Heart right ventricle (tissue), 16 donors: ENCODE measurements around the gene ATP10A. TPM values are rescaled to one million over a fixed set of nuclear protein-coding genes. Genes with fewer than 3 reads are reported as not detected.
A peak's percentile ranks its signal among the peaks of the same experiment; 100 is the strongest.

Source experiments
- ATAC-seq, 8 donors: fragments of 200-7000 bp; cut with Tn5 transposase; one replicate each; pipeline ENCODE4 v1.9.1; 2020; ENCODE audit warnings: mild to moderate bottlenecking in 8 of 8, moderate library complexity in 8 of 8, moderate number of reproducible peaks in 1 of 8
- DNase-seq, 2 donors: peaks; one replicate each; pipeline ENCODE4 v3.0.0-alpha.2; 2020
- H3K27ac ChIP-seq, 10 donors: fragments of 200-600 bp; sonication (generic) in 2 of 10; one replicate each; pipeline versions ENCODE4 v1.5.0 to v1.8.0; 2020 to 2022; ENCODE audit warnings: mild to moderate bottlenecking in 3 of 10
- H3K27me3 ChIP-seq, 7 donors: fragments of 200-600 bp; one replicate each; pipeline ENCODE4 v1.8.0; 2021 to 2022; ENCODE audit warnings: mild to moderate bottlenecking in 2 of 7
- H3K36me3 ChIP-seq, 9 donors: fragments of 200-600 bp; sonication (generic) in 1 of 9; one replicate each; pipeline versions ENCODE4 v1.5.0 to v1.8.0; 2020 to 2022; ENCODE audit warnings: mild to moderate bottlenecking in 2 of 9
- H3K4me1 ChIP-seq, 9 donors: fragments of 200-600 bp; sonication (generic) in 1 of 9; one replicate each; pipeline versions ENCODE4 v1.5.0 to v1.8.0; 2020 to 2022; ENCODE audit warnings: mild to moderate bottlenecking in 4 of 9
- H3K4me3 ChIP-seq, 10 donors: fragments of 200-600 bp; sonication (generic) in 2 of 10; one replicate each; pipeline versions ENCODE4 v1.5.0 to v1.8.0; 2020 to 2022; ENCODE audit warnings: mild to moderate bottlenecking in 7 of 10, moderate library complexity in 2 of 10
- H3K9me3 ChIP-seq, 11 donors: fragments of 200-600 bp in 10 of 11; sonication (generic) in 2 of 11; one replicate each; pipeline versions ENCODE4 v1.5.0 to v1.8.0; 2013 to 2022; ENCODE audit warnings: mild to moderate bottlenecking in 2 of 11, control low read depth in 1 of 11, moderate library complexity in 1 of 11
- CTCF ChIP-seq, 9 donors: fragments of 200-600 bp; sonication (generic) in 2 of 9; IDR thresholded peaks; one replicate each; pipeline versions ENCODE4 v1.5.0 to v1.8.0; 2021 to 2022; ENCODE audit warnings: antibody characterized with exemption in 9 of 9, mild to moderate bottlenecking in 5 of 9, moderate library complexity in 1 of 9
- WGBS, 2 donors: extraction: QIAGEN DNeasy Blood & Tissue Kit; methylation state at CpG; one replicate each; pipeline ENCODE4 v1.1.7; 2013; ENCODE audit warnings: inconsistent platforms in 1 of 2; 5-methylcytosine and 5-hydroxymethylcytosine counted together
- intact Hi-C, 10 donors: fragments of 100-400 bp; cut with DNase I; formaldehyde crosslinking; loops; one replicate each; pipeline versions ENCODE4 v1.11.1 to v1.14.2; 2022
- polyA plus RNA-seq, 2 donors: library from polyadenylated mRNA; stranded (reverse); fragments of 200-250 nt; gene quantifications; one replicate each; pipeline ENCODE4 v1.2.3, GENCODE V29; 2013
- total RNA-seq, 10 donors: library from RNA; stranded (reverse); fragmentation: NEBNext Ultra II Directional in 3 of 10; extraction: Animal tissue kit (Norgen Biotek cat#: 25700) in 3 of 10; gene quantifications; one replicate each; pipeline versions ENCODE4 v1.2.1 to v1.2.4, GENCODE V29; 2021 to 2023
- donor health status: Arrhythmogenic right ventricular cardiomyopathy.
- donor health status: ischemic (EF 13 %, LVEDD 7.1; RV severe dilation, severe dysfunction).
- donor health status: healthy with polysubstance abuse.
- donor health status: DM: no; HTN: yes; CAD: no.
- donor health status: DM: no; HTN: no; CAD: no.
- donor health status: ischemic (EF 25% LVEDD 6.9; RV normal size, moderate dysfunction).
- donor health status: ischemic (EF 25% LVEDD 5.7; RV mildly dilated, moderate dysfunction).
- donor health status: healthy.
- donor health status: DM: yes; HTN: yes; CAD: no.
- donor health status: Ischemic cardiomyopathy.
- donor health status: ischemic (EF 35%, LVEDD 5.7; RV mildly dilated, moderate dysfunction).
- donor health status: nonischemic (EF 11% LVEDD 7.7; RV severe dilation, severe dysfunction).
- donor health status: DM: yes; HTN: yes; CAD: no.
- donor health status: PGD.
- donor health status: ischemic (EF 29% LVEDD 5.4; RV normal size, mild dysfunction).
- donor health status: nonischemic (EF 23%, LVEDD 6.1; RV moderate dilation, normal function).

The ATP10A gene
- total and polyA plus RNA-seq, 12 donors: 0.45 to 2.2 (median 0.89) TPM

GRCh38 chr15:25792128-25792527 lies 71.0 kb downstream of the ATP10A start:
- TF ChIP-seq CTCF (IDR thresholded peaks at IDR 0.05): no peak
- H3K9me3 ChIP-seq: no peaks in the 10 kb centered on the region
- no peak for DNase-seq
- H3K27ac ChIP-seq: no peak overlapping the region
- 51 to 67% methylated on average over 3 of the region's 3 CpGs for WGBS, 2 donors
- no peak overlapping the region for H3K4me3 ChIP-seq
- H3K27me3 ChIP-seq: no peaks in the 10 kb centered on the region
- no peak for ATAC-seq
- intact Hi-C loops: loop anchor here in 3 of 10 donors (5.0 to 10.0 kb wide), 3 partner anchors 50 to 60 kb away; no protein-coding TSS in a partner anchor
- H3K4me1 ChIP-seq: peaks cover 0 to 50% (median 22%) of the 10 kb centered on the region in 9 donors
- H3K36me3 ChIP-seq: no peaks in the 10 kb centered on the region

- Histone ChIP-seq H3K4me1 (peaks cover 0 to 65% (median 25%) of the 10 kb centered on the region in 9 donors), H3K4me3 (no peak overlapping the region), H3K36me3 (no peaks in the 10 kb centered on the region), H3K27ac (peak overlapping the region; percentile 23 to 88 (median 70)), H3K9me3 (no peaks in the 10 kb centered on the region), H3K27me3 (no peaks in the 10 kb centered on the region)
- TF ChIP-seq CTCF (IDR thresholded peaks at IDR 0.05): peak in 1 of 9 donors; percentile 4
- peak; percentile 75 to 85 (median 78) for ATAC-seq
- intact Hi-C loops: loop anchor here in 6 of 10 donors (1.0 to 10.0 kb wide), 7 partner anchors 14 to 75 kb away; partner anchors contain the start of gene ATP10A (in 2 of the 6)
- 59 to 63% methylated on average over 7 of the region's 7 CpGs for WGBS, 2 donors
- peak; percentile 49 to 54 for DNase-seq
Observed at GRCh38 chr15:25790000-25790660, 73.0 kb downstream of the ATP10A start.

GRCh38 chr15:25789616-25789999 lies 73.5 kb downstream of the ATP10A start:
- no peaks in the 10 kb centered on the region for H3K9me3 ChIP-seq
- no peaks in the 10 kb centered on the region for H3K27me3 ChIP-seq
- intact Hi-C loops: loop anchor here in 4 of 10 donors (1.0 to 10.0 kb wide), 4 partner anchors 13 to 75 kb away; partner anchors contain the start of gene ATP10A (in 2 of the 4)
- H3K4me1 ChIP-seq: peaks cover 0 to 68% (median 25%) of the 10 kb centered on the region in 9 donors
- H3K27ac ChIP-seq: peak overlapping the region; percentile 23 to 88 (median 70)
- ATAC-seq: peak in 1 of 8 donors; percentile 8
- H3K4me3 ChIP-seq: no peak overlapping the region
- 73 to 77% methylated on average over 5 of the region's 5 CpGs for WGBS, 2 donors
- no peak for TF ChIP-seq CTCF (IDR thresholded peaks at IDR 0.05)
- DNase-seq: no peak
- no peaks in the 10 kb centered on the region for H3K36me3 ChIP-seq

- Histone ChIP-seq H3K4me1 (peaks cover 0 to 71% (median 25%) of the 10 kb centered on the region in 9 donors), H3K9me3 (no peaks in the 10 kb centered on the region), H3K4me3 (no peak overlapping the region), H3K36me3 (no peaks in the 10 kb centered on the region), H3K27me3 (no peaks in the 10 kb centered on the region), H3K27ac (peak overlapping the region in 7 of 10 donors; percentile 58 to 88 (median 79))
- ATAC-seq (peak in 7 of 8 donors; percentile 39 to 74 (median 53)), DNase-seq (peak in 1 of 2 donors; percentile 26)
- no peak for TF ChIP-seq CTCF (IDR thresholded peaks at IDR 0.05)
- intact Hi-C loops: loop anchor here in 4 of 10 donors (1.0 to 10.0 kb wide), 4 partner anchors 13 to 76 kb away; partner anchors contain the start of gene ATP10A (in 2 of the 4)
- 59 to 69% methylated on average over 2 of the region's 2 CpGs for WGBS, 2 donors
Observed at GRCh38 chr15:25789211-25789610, 73.9 kb downstream of the ATP10A start.
